ENCODE data around the gene PPP1R3F. TPM values are rescaled to one million over a fixed set of nuclear protein-coding genes. Genes with fewer than 3 reads are reported as not detected.

Gene PPP1R3F
- total RNA-seq, 4 donors from 2014 or later: 24.0 to 49.6 (median 34.2) TPM

GRCh38 chrX:49308604-49309269 lies 39.1 kb downstream of the PPP1R3F start:
- Histone ChIP-seq H3K4me1 (no peaks in the 10 kb centered on the region), H3K36me3 (no peaks in the 10 kb centered on the region), H3K27me3 (no peaks in the 10 kb centered on the region), H3K27ac (peak overlapping the region; percentile 29 to 61 (median 44)), H3K9me3 (no peaks in the 10 kb centered on the region), H3K4me3 (peak overlapping the region; percentile 42 to 61 (median 48))
- ATAC-seq (peak in 1 of 2 donors; percentile 70), DNase-seq (no peak)
- TF ChIP-seq POLR2A (IDR thresholded peaks at IDR 0.05): no peak
- TF ChIP-seq CTCF (IDR thresholded peaks at IDR 0.05 in 4 of 5, conservative IDR thresholded peaks at IDR 0.05 in 1 of 5): no peak
- in situ Hi-C loops (cut with MboI; ENCODE audit: low sequenced_read_pairs in 4 of 4): no loop called here
- intact Hi-C loops (cut with DNase I; ENCODE audit: low total_unique reads): no loop called here

DNA sequence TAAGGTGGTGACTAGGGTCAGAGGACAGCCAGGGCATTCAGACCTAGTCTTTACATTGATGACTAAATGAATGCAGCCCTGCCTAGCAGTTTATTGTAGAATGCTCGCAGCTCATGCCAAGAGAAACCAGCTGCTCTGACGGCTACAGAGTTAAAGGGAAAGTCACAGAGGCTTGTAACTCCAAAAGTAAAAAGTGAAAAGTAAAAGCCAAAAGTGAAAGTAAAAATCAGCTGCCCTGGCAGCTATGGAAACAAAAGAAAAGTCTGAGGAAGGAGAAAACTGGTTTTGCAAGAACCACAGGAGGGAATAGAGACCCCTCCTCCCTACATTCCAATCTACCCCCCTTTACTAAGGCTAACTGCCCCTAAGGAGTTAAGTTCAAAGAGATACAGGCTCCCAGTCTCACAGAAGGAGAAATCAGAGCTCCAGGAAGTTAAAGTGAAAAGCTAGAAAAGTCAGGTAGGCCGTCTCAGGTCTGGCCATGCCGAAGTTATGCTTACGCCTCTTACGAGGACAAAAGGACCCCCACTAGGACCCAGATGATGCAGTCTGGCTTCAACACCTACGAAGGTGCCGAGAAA lies 39.9 kb downstream of the PPP1R3F start:
- intact Hi-C loops (cut with DNase I; ENCODE audit: low total_unique reads) (no loop called here), in situ Hi-C loops (cut with MboI; ENCODE audit: low sequenced_read_pairs in 4 of 4) (no loop called here)
- no peaks in the 10 kb centered on the region for H3K36me3 ChIP-seq
- DNase-seq: no peak
- no peaks in the 10 kb centered on the region for H3K9me3 ChIP-seq
- H3K4me3 ChIP-seq: peak overlapping the region; percentile 42 to 61 (median 48)
- peak overlapping the region; percentile 29 to 61 (median 44) for H3K27ac ChIP-seq
- no peaks in the 10 kb centered on the region for H3K27me3 ChIP-seq
- peak in 1 of 2 donors; percentile 51 for ATAC-seq
- TF ChIP-seq CTCF (IDR thresholded peaks at IDR 0.05 in 4 of 5, conservative IDR thresholded peaks at IDR 0.05 in 1 of 5) (no peak), POLR2A (IDR thresholded peaks at IDR 0.05) (no peak)
- H3K4me1 ChIP-seq: no peaks in the 10 kb centered on the region

GRCh38 chrX:49310371-49310770 lies 40.8 kb downstream of the PPP1R3F start:
- no peaks in the 10 kb centered on the region for H3K36me3 ChIP-seq
- H3K27me3 ChIP-seq: no peaks in the 10 kb centered on the region
- no peak overlapping the region for H3K27ac ChIP-seq
- ATAC-seq (no peak), DNase-seq (no peak)
- TF ChIP-seq POLR2A (IDR thresholded peaks at IDR 0.05) (no peak), CTCF (IDR thresholded peaks at IDR 0.05 in 4 of 5, conservative IDR thresholded peaks at IDR 0.05 in 1 of 5) (no peak)
- in situ Hi-C loops (cut with MboI; ENCODE audit: low sequenced_read_pairs in 4 of 4) (no loop called here), intact Hi-C loops (cut with DNase I; ENCODE audit: low total_unique reads) (no loop called here)
- peak overlapping the region in 3 of 4 donors; percentile 47 to 61 (median 48) for H3K4me3 ChIP-seq
- H3K4me1 ChIP-seq: no peaks in the 10 kb centered on the region
- H3K9me3 ChIP-seq: no peaks in the 10 kb centered on the region

DNA sequence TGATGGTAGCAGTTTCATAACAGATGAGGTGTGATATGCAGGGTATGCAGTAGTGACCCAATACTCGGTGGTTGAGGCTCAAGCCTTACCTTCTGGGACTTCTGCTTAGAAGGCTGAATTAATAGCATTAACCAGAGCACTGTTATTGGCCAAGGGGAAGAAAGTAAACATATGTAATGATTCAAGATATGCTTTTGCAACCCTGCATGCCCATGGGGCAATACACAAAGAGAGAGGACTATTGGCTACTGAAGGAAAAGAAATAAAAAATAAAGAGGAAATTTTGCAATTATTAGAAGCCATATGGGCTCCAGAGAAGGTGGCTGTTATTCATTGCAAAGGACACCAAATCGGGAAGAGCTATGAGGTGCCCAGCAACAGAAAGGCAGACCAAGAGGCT lies 42.6 kb downstream of the PPP1R3F start:
- no peak overlapping the region for H3K27ac ChIP-seq
- H3K27me3 ChIP-seq: no peaks in the 10 kb centered on the region
- TF ChIP-seq CTCF (IDR thresholded peaks at IDR 0.05 in 4 of 5, conservative IDR thresholded peaks at IDR 0.05 in 1 of 5): no peak
- no peak for TF ChIP-seq POLR2A (IDR thresholded peaks at IDR 0.05)
- DNase-seq (no peak), ATAC-seq (no peak)
- H3K4me1 ChIP-seq: no peaks in the 10 kb centered on the region
- no peaks in the 10 kb centered on the region for H3K9me3 ChIP-seq
- in situ Hi-C loops (cut with MboI; ENCODE audit: low sequenced_read_pairs in 4 of 4): no loop called here
- intact Hi-C loops (cut with DNase I; ENCODE audit: low total_unique reads): no loop called here
- no peak overlapping the region for H3K4me3 ChIP-seq
- no peaks in the 10 kb centered on the region for H3K36me3 ChIP-seq

All from gastrocnemius medialis (tissue), 4 donors.